SJCRH30 (cell line): ENCODE data around the gene VASN. TPM values are rescaled to one million over a fixed set of nuclear protein-coding genes. Genes with fewer than 3 reads are reported as not detected.
A peak's percentile ranks its signal among the peaks of the same experiment; 100 is the strongest.

Experiments
- DNase-seq, 2 experiments: peaks; one replicate each; pipeline ENCODE4 v3.0.0-alpha.2; 2015 to 2020
- H3K27ac ChIP-seq: fragments of 250-450 bp; sonication (Bioruptor Pico); 2 replicates; pipeline ENCODE4 v1.5.1; 2020; ENCODE audit warnings: mild to moderate bottlenecking, moderate library complexity
- H3K27me3 ChIP-seq: fragments of 250-450 bp; sonication (Bioruptor Pico); 2 replicates; pipeline ENCODE4 v1.5.1; 2020; ENCODE audit warnings: mild to moderate bottlenecking, moderate library complexity
- H3K36me3 ChIP-seq: fragments of 250-450 bp; sonication (Bioruptor Pico); 2 replicates; pipeline ENCODE4 v1.5.1; 2020; ENCODE audit warnings: mild to moderate bottlenecking, moderate library complexity
- H3K4me1 ChIP-seq: fragments of 250-450 bp; sonication (Bioruptor Pico); 2 replicates; pipeline ENCODE4 v1.5.1; 2020; ENCODE audit warnings: mild to moderate bottlenecking, moderate library complexity
- H3K4me3 ChIP-seq: fragments of 250-450 bp; sonication (Bioruptor Pico); 2 replicates; pipeline ENCODE4 v1.5.1; 2020; ENCODE audit warnings: mild to moderate bottlenecking, moderate library complexity
- H3K9me3 ChIP-seq: fragments of 250-450 bp; sonication (Bioruptor Pico); replicated peaks from 2 replicates; pipeline ENCODE4 v1.5.1; 2020; ENCODE audit warnings: mild to moderate bottlenecking, moderate library complexity
- total RNA-seq: library from RNA; depleted of rRNA; stranded (reverse); fragments of >200 nt; shearing (Covaris generic); gene quantifications from 2 replicates; pipeline ENCODE4 v1.2.3, GENCODE V29; 2014

The VASN gene
- total RNA-seq, 1 experiment from 2014 or later = 0.18 TPM

DNA sequence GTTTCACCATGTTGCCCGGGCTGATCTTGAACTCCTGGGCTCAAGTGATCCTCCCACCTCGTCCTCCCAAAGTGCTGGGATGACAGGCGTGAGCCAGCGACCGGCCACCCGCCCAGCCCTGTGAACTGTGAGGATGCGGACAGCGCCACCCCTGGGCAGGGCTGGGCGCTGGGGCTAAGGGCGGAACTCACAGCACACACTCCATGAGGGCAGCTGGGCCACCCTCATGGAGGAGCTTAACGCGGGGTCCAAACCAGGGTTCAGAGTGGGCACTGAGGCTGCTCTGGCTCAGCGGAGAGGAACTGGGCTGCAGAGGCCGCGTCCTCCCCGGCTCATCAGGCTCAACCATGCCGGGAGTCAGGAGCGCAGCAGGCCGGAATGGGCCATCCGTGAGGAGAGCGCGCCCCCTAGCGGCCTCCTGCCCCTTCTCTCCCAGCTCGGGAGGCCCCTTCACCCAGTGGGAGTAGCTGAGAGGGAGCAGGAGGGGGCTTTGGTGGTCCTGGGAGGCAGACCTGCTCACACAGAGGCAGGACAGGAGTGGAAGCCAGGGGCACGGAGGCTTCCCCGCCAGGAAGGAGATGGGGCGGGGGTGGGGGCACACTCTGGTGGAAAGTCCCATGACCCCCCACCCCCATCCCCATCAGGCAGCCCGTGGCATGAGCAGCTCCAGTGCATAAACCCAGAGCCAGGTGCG lies 30.9 kb downstream of the VASN start:
- Histone ChIP-seq H3K9me3 (no peaks in the 10 kb centered on the region), H3K36me3 (peaks cover 8% of the 10 kb centered on the region; the same call in 1 of the 2 replicates), H3K4me1 (no peaks in the 10 kb centered on the region), H3K4me3 (no peak overlapping the region), H3K27ac (no peak overlapping the region), H3K27me3 (no peaks in the 10 kb centered on the region)
- DNase-seq = peak; percentile 70 to 81

DNA sequence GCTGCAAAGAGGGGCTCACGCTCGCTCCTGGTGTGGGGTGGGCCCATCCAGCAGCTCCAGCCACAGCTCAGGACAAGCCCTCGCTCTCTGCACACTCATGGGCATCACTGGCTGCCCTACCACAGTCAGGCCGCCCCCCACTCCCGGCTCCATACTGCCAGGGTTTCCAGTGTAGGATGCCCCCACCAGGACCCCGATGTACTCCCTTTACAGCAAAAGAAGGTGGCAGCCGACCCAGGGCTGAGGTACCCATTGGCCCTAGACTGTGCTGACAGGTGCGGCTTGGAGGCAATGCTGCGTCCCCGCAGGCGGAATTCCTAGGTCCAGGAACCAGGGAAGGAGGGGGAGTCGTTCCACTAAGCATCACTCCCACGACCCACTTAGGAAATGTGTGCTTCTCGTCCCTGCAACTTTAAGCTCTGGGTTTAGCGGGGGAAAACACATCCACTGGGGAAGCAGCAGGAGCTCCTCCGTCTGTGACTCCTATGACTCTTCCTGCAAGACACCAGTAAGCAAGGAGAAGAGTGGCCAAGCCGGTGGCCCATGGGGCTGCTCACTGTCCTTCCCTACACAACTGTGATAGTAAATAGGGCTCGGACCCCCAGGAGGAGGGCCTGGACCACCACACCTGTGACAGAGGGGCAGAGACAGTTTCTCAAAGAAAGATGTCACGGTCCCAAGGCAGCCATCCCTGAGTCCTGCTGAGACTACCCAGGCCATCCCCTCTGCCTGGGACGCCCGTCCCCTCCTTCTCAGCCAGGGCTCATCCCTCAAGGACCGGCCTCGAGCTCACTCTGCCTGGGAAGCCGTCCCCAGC lies 31.7 kb downstream of the VASN start:
- H3K4me3 ChIP-seq = no peak overlapping the region
- H3K9me3 ChIP-seq = no peaks in the 10 kb centered on the region
- no peak for DNase-seq
- no peaks in the 10 kb centered on the region for H3K4me1 ChIP-seq
- H3K36me3 ChIP-seq = peaks cover 8% of the 10 kb centered on the region; the same call in 1 of the 2 replicates
- no peaks in the 10 kb centered on the region for H3K27me3 ChIP-seq
- no peak overlapping the region for H3K27ac ChIP-seq

DNA sequence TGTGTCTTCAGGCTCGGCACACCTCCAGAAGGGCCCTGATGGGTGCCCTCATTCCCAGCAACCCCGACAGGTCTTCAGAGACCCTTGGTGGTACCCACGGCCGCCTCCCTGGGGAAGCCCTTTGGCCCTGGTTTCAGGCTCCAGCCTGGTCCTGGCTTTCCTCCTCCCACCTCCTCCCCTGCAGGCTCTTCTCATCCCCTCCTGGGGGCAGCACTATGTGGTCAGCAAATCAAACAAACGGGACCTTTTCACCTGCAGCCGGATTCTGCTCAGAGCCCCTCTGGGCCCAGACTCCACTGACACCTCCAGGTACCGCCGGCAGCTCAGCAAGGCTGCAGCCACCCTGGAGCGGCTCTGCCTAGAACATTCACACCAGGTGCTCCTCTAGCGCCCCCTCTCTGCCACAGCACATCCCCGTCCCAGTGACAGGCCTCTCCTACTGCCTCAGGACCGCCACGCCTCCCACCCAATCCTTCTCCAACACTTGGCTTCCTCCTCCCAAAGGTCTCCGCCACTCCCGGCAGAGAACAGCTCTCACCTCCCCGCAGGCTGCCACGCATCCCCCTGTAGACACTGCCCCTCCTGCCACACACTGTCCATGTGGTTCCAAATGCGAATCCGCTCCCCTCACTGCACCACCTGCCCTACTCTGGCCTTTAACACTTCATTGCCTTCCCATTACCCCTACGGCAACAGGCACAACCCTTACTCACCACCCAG lies 32.8 kb downstream of the VASN start:
- peaks cover 8% of the 10 kb centered on the region; the same call in 1 of the 2 replicates for H3K36me3 ChIP-seq
- no peak overlapping the region for H3K4me3 ChIP-seq
- H3K4me1 ChIP-seq = peaks cover 11% of the 10 kb centered on the region
- no peaks in the 10 kb centered on the region for H3K9me3 ChIP-seq
- DNase-seq = peak; percentile 64 to 66
- no peak overlapping the region for H3K27ac ChIP-seq
- no peaks in the 10 kb centered on the region for H3K27me3 ChIP-seq

DNA sequence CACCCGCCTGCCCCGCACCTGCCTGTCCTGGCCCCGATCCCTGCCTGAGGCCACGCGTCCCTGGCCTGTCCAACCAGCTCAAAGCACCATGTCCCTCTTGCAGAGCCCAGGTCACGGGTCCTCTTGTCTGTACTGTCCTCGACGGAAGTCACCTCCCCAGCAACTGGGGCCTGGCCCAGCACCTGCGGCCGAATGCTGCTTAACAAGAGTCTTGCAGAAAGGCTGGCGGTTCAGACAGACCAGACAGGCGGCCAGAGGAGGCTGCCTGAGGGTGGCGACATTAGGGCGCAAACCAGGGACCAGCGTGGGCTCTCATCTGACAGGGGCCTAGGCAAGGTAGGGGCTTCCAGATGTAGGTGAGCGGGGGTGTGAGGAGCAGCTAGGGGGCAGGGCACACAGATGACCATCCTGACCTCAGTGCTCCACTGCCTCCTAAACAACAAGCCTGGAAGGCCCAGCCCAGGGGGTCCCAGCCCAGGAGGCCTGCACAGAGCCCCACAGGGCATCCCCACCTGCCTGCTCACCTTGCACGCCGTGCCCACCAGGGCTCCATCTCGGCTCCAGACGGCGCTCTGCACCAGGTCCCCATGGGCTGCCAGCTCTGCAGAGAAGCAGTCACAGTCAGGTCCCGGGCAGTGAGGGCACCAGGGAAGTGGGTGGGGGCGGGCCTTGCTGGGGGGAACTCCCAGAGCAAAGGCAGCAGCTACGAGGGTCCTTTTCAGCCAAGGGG lies 33.5 kb downstream of the VASN start:
- no peak for DNase-seq
- Histone ChIP-seq H3K27ac (no peak overlapping the region), H3K4me3 (no peak overlapping the region), H3K4me1 (peaks cover 18% of the 10 kb centered on the region), H3K27me3 (no peaks in the 10 kb centered on the region), H3K9me3 (no peaks in the 10 kb centered on the region), H3K36me3 (peaks cover 8% of the 10 kb centered on the region; the same call in 1 of the 2 replicates)

DNA sequence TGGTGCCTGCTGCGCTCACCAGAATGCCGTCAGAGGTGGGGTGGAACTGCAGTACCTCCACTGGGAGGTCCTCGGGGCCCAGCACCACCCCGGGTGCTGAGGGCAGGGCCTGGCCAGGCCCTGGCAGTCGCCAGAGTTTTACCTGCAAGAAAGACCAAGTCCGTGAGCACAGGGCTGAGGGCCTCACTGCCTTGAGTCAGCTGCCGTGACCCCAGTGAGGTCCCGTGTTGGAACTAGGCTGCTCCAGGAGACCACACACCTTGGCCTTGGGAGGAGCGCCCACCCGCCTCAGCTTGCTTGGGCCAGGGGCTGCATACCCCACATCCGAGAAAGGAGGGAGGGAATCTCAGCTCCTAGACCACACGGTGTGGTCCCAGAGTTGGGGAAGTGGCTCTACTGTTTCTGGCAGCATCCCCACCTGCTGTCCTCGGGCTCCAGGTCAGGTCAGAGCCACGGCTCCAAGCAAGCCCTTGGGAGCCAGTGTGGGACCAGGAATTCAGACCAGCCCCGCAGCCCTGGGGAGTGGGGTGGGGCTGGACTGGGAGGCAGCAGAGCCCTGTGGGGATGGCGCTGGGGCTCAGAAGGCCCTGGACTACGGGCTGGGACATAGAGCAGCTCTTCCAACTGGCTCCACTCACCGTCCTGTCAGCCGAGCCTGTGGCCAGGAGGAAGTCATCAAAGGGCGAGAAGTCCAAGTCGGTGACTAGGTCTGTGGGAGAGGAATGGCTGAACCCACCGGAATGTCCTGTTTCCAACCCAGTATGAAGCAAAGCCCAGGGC lies 36.1 kb downstream of the VASN start:
- no peaks in the 10 kb centered on the region for H3K27me3 ChIP-seq
- H3K36me3 ChIP-seq = peaks cover 2% of the 10 kb centered on the region; the same call in 1 of the 2 replicates
- no peaks in the 10 kb centered on the region for H3K9me3 ChIP-seq
- DNase-seq = no peak
- H3K4me1 ChIP-seq = peaks cover 38% of the 10 kb centered on the region
- H3K27ac ChIP-seq = no peak overlapping the region
- no peak overlapping the region for H3K4me3 ChIP-seq

DNA sequence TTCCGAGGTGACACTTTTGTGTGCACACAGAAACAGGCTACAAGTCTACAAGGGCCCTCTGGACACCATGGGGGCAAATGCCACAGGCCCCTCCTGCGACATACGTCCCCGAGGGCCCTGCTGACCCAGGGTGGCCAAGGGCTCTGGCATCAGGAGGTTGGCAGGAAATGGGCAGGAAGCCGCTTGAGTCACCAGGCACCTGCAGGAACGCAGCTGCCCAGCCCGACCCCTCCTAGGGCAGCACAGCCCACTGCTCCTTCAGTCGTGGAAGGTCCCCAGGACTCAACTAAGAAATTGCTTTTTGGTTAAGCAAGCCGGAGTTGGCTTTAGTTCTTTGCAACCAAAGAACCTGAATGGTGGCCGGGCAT lies 36.7 kb downstream of the VASN start:
- DNase-seq = no peak
- peak overlapping the region; percentile 33 for H3K27ac ChIP-seq
- peaks cover 43% of the 10 kb centered on the region for H3K4me1 ChIP-seq
- H3K27me3 ChIP-seq = no peaks in the 10 kb centered on the region
- H3K4me3 ChIP-seq = no peak overlapping the region
- peaks cover 2% of the 10 kb centered on the region; the same call in 1 of the 2 replicates for H3K36me3 ChIP-seq
- no peaks in the 10 kb centered on the region for H3K9me3 ChIP-seq

DNA sequence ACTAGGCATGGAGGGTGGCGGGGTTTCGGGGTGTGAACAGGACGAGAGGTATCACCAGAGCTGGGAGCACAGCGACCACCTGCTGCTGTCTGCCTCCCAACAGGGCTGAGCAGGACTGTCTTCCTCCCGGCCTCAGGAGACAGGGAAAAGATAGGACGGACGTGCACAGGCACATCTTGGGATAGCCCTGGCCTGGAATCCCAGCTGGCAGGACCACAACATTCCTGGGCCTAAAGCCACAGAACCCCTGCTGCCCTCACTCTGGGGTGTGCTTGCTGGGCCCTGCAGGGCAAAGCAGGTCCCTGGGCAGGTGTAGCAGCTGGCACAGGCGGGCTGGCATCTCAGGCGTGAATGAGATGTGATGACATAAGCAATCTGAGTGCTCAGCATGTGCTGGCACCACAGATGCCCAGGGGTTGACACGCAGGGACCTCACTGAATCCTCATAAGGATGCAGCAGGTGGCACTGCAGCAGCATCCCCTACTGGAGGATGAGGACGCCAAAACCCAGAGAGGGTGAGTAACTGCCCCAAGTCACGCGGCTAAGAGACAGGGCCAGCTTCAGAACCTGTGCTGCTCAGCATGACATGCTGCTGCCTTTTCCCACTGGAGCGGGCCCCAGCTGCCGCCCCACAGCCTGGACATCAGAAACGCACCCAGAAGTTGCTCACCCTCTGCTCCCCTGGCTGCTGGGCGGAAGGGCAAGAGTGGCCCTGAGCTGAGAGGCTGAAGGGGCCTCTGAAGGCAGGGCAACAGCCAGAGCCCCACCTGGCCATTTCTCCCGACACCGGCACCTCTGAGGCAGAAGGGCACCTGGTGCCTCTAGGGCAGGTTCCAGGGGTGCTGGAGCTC lies 37.7 kb downstream of the VASN start:
- H3K4me1 ChIP-seq = peaks cover 51% of the 10 kb centered on the region
- H3K27ac ChIP-seq = peak overlapping the region; percentile 33
- peak; percentile 81 to 84 for DNase-seq
- peaks cover 2% of the 10 kb centered on the region; the same call in 1 of the 2 replicates for H3K36me3 ChIP-seq
- H3K27me3 ChIP-seq = no peaks in the 10 kb centered on the region
- H3K4me3 ChIP-seq = no peak overlapping the region
- H3K9me3 ChIP-seq = no peaks in the 10 kb centered on the region

DNA sequence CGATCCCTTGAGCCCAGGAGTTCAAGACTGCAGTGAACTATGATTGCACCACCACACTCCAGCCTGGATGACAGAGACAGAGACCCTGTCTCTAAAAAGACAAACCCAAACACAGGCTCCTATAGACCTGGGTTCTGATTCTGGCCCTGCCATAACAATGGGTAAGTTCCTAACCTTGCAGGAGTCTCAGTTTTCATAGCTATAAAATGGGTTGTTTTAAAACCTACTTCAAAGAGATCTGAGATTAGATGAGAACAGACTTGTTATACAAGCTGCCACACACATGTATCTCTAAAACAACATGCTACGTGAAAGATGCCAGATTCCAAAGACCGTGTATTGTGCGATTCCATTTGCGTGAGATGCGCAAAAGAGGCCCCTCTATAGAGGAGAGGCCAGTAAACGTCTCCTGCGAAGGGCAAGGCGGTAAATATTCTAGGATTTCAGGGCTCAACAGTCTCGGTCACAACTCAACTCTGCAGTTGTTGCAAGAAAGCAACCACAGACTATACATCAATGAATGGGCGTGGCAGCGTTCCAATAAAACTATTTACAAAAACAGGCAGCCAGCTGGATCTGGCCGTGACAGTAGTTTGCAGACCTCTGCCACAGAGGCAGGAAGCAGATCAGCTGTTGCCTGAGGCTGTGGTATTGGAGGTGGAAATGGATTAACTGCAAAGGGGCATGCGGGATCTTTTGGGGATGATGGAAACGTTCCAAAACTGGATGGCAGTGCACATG lies 38.9 kb downstream of the VASN start:
- Histone ChIP-seq H3K36me3 (peaks cover 2% of the 10 kb centered on the region; the same call in 1 of the 2 replicates), H3K4me3 (no peak overlapping the region), H3K27ac (peak overlapping the region; percentile 68), H3K27me3 (no peaks in the 10 kb centered on the region), H3K4me1 (peaks cover 61% of the 10 kb centered on the region), H3K9me3 (no peaks in the 10 kb centered on the region)
- peak; percentile 98 to 99 for DNase-seq

DNA sequence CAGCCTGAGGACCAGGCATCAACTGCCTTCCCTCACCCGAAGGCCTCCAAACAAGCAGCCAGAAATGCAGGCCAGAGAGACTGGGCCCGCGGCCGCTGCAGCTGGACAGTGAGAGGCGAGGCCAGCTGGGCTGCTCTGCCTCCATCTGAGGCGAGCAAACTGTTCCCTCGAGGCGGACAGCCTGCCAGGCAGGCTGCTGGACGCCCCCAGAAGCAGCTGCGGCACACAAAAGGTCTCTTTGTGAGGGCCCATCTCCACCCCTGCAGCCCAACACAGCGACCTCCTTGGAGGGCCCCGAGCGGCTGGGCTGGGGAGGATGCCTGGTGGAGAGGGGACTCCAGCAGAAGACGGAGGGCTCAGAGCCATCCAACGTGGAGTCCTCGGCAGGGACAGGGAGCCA lies 40.0 kb downstream of the VASN start:
- no peaks in the 10 kb centered on the region for H3K9me3 ChIP-seq
- H3K27me3 ChIP-seq = no peaks in the 10 kb centered on the region
- DNase-seq = peak; percentile 96
- H3K36me3 ChIP-seq = no peaks in the 10 kb centered on the region
- H3K4me1 ChIP-seq = peaks cover 61% of the 10 kb centered on the region
- H3K27ac ChIP-seq = peak overlapping the region; percentile 68
- H3K4me3 ChIP-seq = no peak overlapping the region

DNA sequence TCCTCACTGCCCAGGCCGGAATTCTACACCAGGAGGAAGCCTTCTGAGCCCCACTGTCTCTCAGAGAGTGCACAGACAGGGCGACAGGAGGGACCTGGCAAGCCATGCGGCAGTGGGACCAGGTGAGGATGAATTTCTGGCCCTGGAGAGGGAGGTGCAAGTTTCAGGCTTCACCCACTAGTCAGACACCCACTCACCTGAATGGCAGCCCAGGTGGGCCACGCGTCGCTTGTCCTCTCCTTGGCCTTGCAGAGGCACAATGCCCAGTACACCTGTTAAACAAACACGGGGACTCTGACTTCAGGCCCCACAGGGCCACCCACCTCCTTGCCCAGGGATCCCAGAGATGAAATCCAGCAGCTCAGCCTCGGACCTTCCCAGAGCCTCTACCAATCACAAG lies 40.5 kb downstream of the VASN start:
- Histone ChIP-seq H3K27ac (peak overlapping the region; percentile 68), H3K4me3 (no peak overlapping the region), H3K27me3 (no peaks in the 10 kb centered on the region), H3K4me1 (peaks cover 61% of the 10 kb centered on the region), H3K9me3 (no peaks in the 10 kb centered on the region), H3K36me3 (no peaks in the 10 kb centered on the region)
- no peak for DNase-seq

DNA sequence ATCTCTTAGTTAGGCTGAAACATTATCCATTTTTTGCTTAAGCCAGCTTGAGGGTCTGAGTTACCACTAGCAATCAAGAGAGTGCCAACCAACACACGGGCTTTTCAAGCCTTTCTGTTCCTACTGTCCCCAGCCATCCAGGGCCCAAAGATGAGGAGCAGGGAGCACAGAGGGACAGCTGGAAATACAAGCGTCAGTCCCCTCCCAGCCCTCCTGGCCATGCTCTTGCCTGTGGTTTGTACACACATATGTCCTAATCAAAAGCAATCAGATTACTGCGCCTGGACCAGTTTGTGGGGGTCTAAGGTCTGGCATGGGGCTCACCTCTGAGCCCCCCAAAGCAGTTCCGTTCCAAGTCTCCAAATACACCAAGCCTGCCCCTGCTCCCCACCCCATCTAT lies 41.2 kb downstream of the VASN start:
- H3K27me3 ChIP-seq = no peaks in the 10 kb centered on the region
- no peak overlapping the region for H3K4me3 ChIP-seq
- H3K36me3 ChIP-seq = no peaks in the 10 kb centered on the region
- peaks cover 61% of the 10 kb centered on the region for H3K4me1 ChIP-seq
- H3K9me3 ChIP-seq = no peaks in the 10 kb centered on the region
- DNase-seq = peak in 1 of 2 experiments; percentile 57
- no peak overlapping the region; the same call in 1 of the 2 replicates for H3K27ac ChIP-seq

DNA sequence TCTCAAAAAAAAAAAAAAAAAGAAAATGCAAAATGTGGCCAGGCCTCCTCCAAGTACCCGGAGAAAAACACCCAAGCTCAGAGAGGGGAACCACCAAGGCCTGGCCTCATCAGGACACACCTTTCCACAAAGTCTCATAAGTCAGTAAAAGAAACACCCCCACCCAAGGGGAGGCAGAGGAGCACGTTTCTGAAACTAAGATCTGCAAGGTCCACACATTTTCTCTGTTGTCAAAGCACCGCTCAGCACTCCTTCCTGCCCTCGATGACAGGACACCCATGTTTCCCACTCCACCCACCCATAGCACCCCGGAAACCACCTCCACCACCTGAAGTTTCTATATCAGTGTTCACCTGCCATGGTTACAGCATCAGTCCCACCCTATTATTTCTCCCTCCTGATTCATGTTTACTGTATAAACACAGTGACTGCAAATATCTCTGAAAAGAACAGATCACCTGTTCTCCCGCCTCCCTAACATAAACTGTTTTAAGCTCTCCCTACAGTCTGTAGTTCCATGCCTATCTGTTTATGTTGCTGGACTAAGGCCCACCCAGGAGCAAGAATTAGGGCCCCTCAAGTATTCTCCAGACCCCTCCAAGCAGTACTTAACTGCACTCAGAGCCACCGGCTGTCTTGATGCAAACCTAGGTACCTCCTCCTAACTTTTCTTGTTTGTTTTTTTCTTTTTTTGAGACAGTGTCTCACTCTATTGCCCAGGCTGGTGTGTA lies 42.7 kb downstream of the VASN start:
- H3K27me3 ChIP-seq = no peaks in the 10 kb centered on the region
- H3K9me3 ChIP-seq = no peaks in the 10 kb centered on the region
- peak; percentile 53 to 71 for DNase-seq
- peak overlapping the region; percentile 90; the same call in 1 of the 2 replicates for H3K4me3 ChIP-seq
- no peaks in the 10 kb centered on the region for H3K36me3 ChIP-seq
- peak overlapping the region; percentile 79; the same call in 1 of the 2 replicates for H3K27ac ChIP-seq
- H3K4me1 ChIP-seq = peaks cover 51% of the 10 kb centered on the region
